Germinal center (tissue), 1 donor: Measurements from ENCODE around the gene LPCAT4.
"Not testable (repeated sequence)": the region's sequence is repeated elsewhere in the genome, so short reads cannot be mapped to it uniquely, and the experiment has no call there.

ENCODE experiments used
- DNase-seq: peaks from one replicate; pipeline ENCODE4 v3.0.0; 2012; ENCODE audit warnings: mixed read lengths, low spot score

Gene LPCAT4

GRCh38 chr15:34367101-34368081, at the start of gene LPCAT4:
Gene LPCAT4, minus strand, starts transcription at chr15:34367196. Its CDS starts 96 bp downstream, at chr15:34367100.
- peak; percentile 95 for DNase-seq

GRCh38 chr15:34409511-34409910, 42.5 kb upstream of the LPCAT4 start:
- not testable (repeated sequence) for DNase-seq

- not testable (repeated sequence) for DNase-seq
Measured at GRCh38 chr15:34408973-34409372, 42.0 kb upstream of the LPCAT4 start.

- DNase-seq: not testable (repeated sequence)
Measured at GRCh38 chr15:34403899-34404298, 36.9 kb upstream of the LPCAT4 start.

GRCh38 chr15:34403160-34403598, 36.2 kb upstream of the LPCAT4 start:
- not testable (repeated sequence) for DNase-seq

GRCh38 chr15:34397637-34398259, 30.8 kb upstream of the LPCAT4 start:
- DNase-seq: not testable (repeated sequence)

- not testable (repeated sequence) for DNase-seq
Measured at GRCh38 chr15:34392981-34393380, 26.0 kb upstream of the LPCAT4 start.

GRCh38 chr15:34389594-34390086, 22.6 kb upstream of the LPCAT4 start:
- DNase-seq: not testable (repeated sequence)

GRCh38 chr15:34381829-34382521, 15.0 kb upstream of the LPCAT4 start:
- not testable (repeated sequence) for DNase-seq

GRCh38 chr15:34380491-34380890, 13.5 kb upstream of the LPCAT4 start:
- DNase-seq: not testable (repeated sequence)

GRCh38 chr15:34376856-34377255, 9.9 kb upstream of the LPCAT4 start:
- DNase-seq: no peak

- not testable (repeated sequence) for DNase-seq
Measured at GRCh38 chr15:34375541-34375940, 8.5 kb upstream of the LPCAT4 start.

- no peak for DNase-seq
Measured at GRCh38 chr15:34374816-34375215, 7.8 kb upstream of the LPCAT4 start.

GRCh38 chr15:34373951-34374350, 7.0 kb upstream of the LPCAT4 start:
- no peak for DNase-seq

- no peak for DNase-seq
Measured at GRCh38 chr15:34370643-34371042, 3.6 kb upstream of the LPCAT4 start.

- DNase-seq: no peak
Measured at GRCh38 chr15:34370129-34370528, 3.1 kb upstream of the LPCAT4 start.

GRCh38 chr15:34366271-34367065, 528 bp downstream of the LPCAT4 start:
- peak; percentile 42 for DNase-seq

- DNase-seq: no peak
Measured at GRCh38 chr15:34365836-34366235, 1.2 kb downstream of the LPCAT4 start.

GRCh38 chr15:34365091-34365825, 1.7 kb downstream of the LPCAT4 start:
- DNase-seq: no peak

- no peak for DNase-seq
Measured at GRCh38 chr15:34364041-34364440, 3.0 kb downstream of the LPCAT4 start.
